GM19438 (cell line): ENCODE results near the gene NDUFS8.

ENCODE experiments used
- ATAC-seq: cut with Tn5 transposase; IDR thresholded peaks from one replicate; pipeline ENCODE4 v1.9.1; 2021; ENCODE audit warnings: low read depth; ENCODE audit not compliant: unreplicated experiment

Gene NDUFS8

DNA sequence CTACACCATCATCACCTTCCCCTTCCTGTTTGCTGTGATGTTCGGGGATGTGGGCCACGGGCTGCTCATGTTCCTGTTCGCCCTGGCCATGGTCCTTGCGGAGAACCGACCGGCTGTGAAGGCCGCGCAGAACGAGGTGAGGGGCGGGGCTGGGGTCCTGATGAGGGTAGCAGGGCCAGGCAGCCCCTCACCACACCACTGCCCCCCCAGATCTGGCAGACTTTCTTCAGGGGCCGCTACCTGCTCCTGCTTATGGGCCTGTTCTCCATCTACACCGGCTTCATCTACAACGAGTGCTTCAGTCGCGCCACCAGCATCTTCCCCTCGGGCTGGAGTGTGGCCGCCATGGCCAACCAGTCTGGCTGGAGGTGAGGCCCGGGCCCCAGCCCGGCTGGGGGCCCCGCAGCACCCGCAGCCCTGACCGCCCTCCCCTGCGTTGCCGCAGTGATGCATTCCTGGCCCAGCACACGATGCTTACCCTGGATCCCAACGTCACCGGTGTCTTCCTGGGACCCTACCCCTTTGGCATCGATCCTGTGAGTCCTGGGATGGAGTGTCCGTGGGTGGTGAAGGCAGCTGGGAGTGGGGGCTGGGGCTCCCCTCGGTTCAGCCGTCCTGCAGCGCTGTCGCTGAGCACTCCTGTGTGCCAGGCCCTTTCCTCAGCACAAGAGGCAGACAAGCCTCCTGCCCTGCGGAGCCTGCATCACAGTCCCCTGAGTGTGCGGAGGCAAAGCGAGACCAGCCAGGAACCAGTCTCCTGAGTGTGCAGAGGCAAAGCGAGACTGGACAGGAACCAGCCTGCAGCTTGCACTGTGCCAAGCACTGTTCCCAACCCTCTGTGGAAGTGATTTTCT lies 17.2 kb downstream of the NDUFS8 start:
- no peak for ATAC-seq

GRCh38 chr11:68048681-68049508 lies 18.4 kb downstream of the NDUFS8 start:
- ATAC-seq, result no peak

- ATAC-seq, result no peak
These were observed 19.3 kb downstream of the NDUFS8 start for GRCh38 chr11:68049509-68050370.

- ATAC-seq, result no peak
These were observed 19.9 kb downstream of the NDUFS8 start for GRCh38 chr11:68050371-68050841.

GRCh38 chr11:68051191-68052136 lies 21.0 kb downstream of the NDUFS8 start:
- ATAC-seq, result no peak

- no peak for ATAC-seq
These were observed 21.8 kb downstream of the NDUFS8 start for GRCh38 chr11:68052137-68052873.

- no peak for ATAC-seq
These were observed 22.6 kb downstream of the NDUFS8 start for GRCh38 chr11:68053117-68053516.

DNA sequence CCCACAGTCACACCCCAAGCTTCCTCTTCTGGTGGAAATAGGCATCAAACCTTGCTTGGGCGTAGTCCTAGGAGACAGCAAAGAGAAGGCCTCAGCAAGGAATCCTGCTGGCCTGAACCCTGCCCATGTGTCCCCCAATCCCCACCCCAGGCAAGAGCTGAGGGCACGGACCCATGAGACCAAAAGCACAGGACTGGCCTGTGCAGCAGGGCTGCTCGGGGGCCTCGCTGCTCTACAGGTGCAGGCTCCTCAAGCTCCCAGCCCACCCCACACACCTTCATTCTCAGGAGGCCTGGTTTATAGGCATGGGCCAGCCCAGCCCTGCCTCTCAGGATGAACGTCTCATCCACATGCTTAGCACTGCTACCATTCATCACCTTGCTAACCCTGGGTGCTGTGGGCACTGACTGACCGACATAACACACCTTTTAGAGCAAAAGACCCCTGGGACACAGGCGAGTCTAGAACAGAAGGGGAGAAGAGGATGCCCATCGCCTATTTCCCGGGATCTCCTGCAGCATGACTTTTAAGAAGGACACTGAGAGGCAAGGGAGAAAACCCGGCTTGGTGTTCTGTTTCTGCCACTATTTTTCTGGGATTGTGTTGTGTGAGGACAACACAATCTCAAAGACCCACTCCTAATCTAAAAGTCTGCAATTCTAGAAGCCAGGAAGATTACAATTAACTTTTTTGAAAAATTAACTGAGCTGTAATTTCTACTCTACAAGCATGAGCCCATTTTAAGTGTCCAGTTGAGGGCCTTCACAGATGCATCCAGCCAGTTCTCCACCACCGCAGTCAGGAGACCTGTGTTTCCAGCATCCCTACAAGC lies 23.7 kb downstream of the NDUFS8 start:
- ATAC-seq, result no peak

- no peak for ATAC-seq
These were observed 26.1 kb downstream of the NDUFS8 start for GRCh38 chr11:68056317-68057285.

DNA sequence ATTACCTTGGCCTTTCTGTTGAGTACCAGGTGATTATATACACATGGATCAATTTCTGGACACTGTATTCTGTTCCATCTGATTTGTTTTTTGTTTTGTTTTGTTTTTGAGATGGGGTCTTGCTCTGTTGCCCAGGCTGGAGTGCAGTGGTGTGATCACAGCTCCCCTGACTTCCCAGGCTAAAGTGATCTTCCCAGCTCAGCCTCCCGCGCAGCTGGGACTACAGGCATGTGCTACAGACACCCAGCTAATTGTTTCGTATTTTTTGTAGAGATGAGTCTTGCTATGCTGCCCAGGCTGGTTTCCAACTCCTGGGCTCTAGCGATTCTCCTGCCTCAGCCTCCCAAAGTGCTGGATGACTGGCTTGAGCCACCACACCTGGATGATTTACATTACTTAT lies 27.3 kb downstream of the NDUFS8 start:
- no peak for ATAC-seq

GRCh38 chr11:68061508-68061907 lies 31.0 kb downstream of the NDUFS8 start:
- ATAC-seq, result no peak

DNA sequence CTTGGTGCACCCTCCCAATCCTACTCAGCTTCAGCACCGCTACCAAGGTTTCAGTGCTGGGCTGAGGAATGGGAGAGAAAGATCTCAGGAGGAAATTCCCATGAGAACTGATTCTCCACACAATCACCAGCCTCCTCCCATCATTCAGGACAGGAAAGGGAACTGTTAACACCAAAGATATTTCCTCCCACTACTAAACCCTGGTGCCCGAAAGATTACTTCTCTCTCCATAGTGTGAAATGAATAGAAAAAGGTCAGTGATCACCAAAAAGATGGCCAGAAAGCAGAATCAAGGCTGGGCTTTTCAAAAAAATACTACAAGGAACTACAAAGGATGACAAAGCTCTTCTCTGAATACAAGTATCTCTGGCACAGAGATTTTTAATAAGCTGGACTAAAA lies 34.4 kb downstream of the NDUFS8 start:
- no peak for ATAC-seq

GRCh38 chr11:68065841-68066240 lies 35.4 kb downstream of the NDUFS8 start:
- ATAC-seq, result no peak

DNA sequence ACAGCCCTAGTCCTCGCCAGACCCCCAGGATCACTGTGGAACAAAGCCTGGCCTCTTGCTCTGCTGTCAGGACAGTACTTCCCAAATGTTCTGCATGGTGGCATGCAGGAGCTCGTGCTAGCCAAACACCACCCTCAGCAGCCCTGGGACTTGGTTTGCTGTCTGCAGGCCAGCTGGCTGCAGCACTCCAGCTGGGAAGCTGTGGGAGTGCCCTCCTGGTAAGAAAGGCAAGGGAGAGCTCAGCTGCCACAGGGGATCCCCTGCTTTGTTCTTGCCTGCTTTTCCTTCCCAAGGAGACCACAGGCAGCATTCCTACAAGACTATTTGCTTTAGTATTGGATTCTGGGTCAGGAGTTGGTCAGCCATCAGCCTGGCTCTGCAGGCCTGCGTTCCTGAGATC lies 36.3 kb downstream of the NDUFS8 start:
- ATAC-seq, result no peak

- no peak for ATAC-seq
These were observed 37.5 kb downstream of the NDUFS8 start for GRCh38 chr11:68067991-68068390.

- ATAC-seq, result no peak
These were observed 41.0 kb downstream of the NDUFS8 start for GRCh38 chr11:68071281-68072048.
